GM10266 (cell line): ENCODE measurements around the gene GET4.
"Not testable (repeated sequence)": the region's sequence is repeated elsewhere in the genome, so short reads cannot be mapped to it uniquely, and the experiment has no call there.

Experiments used
- DNase-seq: peaks from one replicate; pipeline ENCODE4 v3.0.0; 2012; ENCODE audit errors: extremely low spot score
- CTCF ChIP-seq: IDR thresholded peaks from 2 replicates; pipeline ENCODE4 v1.5.1; 2012; ENCODE audit warnings: mild to moderate bottlenecking, low read depth; ENCODE audit not compliant: control insufficient read depth, insufficient read depth; ENCODE audit errors: missing control alignments

GET4 gene

GRCh38 chr7:863106-863505 lies 13.2 kb upstream of the GET4 start:
- TF ChIP-seq CTCF: no peak
- DNase-seq: no peak

GRCh38 chr7:865921-866320 lies 10.4 kb upstream of the GET4 start:
- TF ChIP-seq CTCF: no peak
- no peak for DNase-seq

GRCh38 chr7:867001-867405 lies 9.4 kb upstream of the GET4 start:
- DNase-seq: no peak
- no peak for TF ChIP-seq CTCF

GRCh38 chr7:867406-868188 lies 8.8 kb upstream of the GET4 start:
- no peak for DNase-seq

GRCh38 chr7:868189-868486 lies 8.2 kb upstream of the GET4 start:
- TF ChIP-seq CTCF: no peak

More at GRCh38 chr7:867406-868188, 8.8 kb upstream of the GET4 start:
- no peak for TF ChIP-seq CTCF

GRCh38 chr7:869348-869747 lies 7.0 kb upstream of the GET4 start:
- DNase-seq: no peak
- TF ChIP-seq CTCF: no peak

More at GRCh38 chr7:868189-868486, 8.2 kb upstream of the GET4 start:
- no peak for DNase-seq

- TF ChIP-seq CTCF: no peak
- no peak for DNase-seq
Observed at GRCh38 chr7:871900-872537, 4.3 kb upstream of the GET4 start.

- DNase-seq: not testable (repeated sequence)
Observed at GRCh38 chr7:872685-873084, 3.7 kb upstream of the GET4 start.
